ENCODE results near the gene ARMC5. TPM values are rescaled to one million over a fixed set of nuclear protein-coding genes. Genes with fewer than 3 reads are reported as not detected.
A peak's percentile ranks its signal among the peaks of the same experiment; 100 is the strongest.

Gene ARMC5
- total and polyA plus RNA-seq, 4 experiments from 2014 or later, result 4.3 to 7.0 (median 6.3) TPM

- POLR2A ChIA-PET (ENCODE audit: partially characterized antibody), result interaction anchor here (0.8 to 4.2 kb wide), 13 partner anchors 10 to 586 kb away, joined by 3 to 72 read pairs (median 17); partner anchors contain the start of genes KAT8, RUSF1, TGFB1I1 and ZNF267
- peak overlapping the region in 2 of 8 donors; percentile 18 for H3K4me3 Mint-ChIP-seq
- H3K4me1 Mint-ChIP-seq, result peaks cover 15 to 47% (median 25%) of the 10 kb centered on the region in 4 donors
- intact Hi-C loops (cut with micrococcal nuclease), result no loop called here
- DNase-seq, result no peak
- H3K36me3 Mint-ChIP-seq, result peaks cover 21 to 29% of the 10 kb centered on the region in 2 donors
- H3K9me3 Mint-ChIP-seq, result peaks cover 0 to 2% (median 0%) of the 10 kb centered on the region in 8 donors
- peaks cover 42% of the 10 kb centered on the region for H3K4me1 ChIP-seq (ENCODE audit: insufficient read depth, low read length)
- H3K27me3 ChIP-seq (ENCODE audit: insufficient read depth, low read length), result no peaks in the 10 kb centered on the region
- no peaks in the 10 kb centered on the region for H3K9me3 ChIP-seq (ENCODE audit: control insufficient read depth in 1 of 2, low read length in 2 of 2)
- H3K27ac Mint-ChIP-seq, result peak overlapping the region in 6 of 7 donors; percentile 55 to 98 (median 68)
- H3K27me3 Mint-ChIP-seq, result no peaks in the 10 kb centered on the region
- H3K36me3 ChIP-seq (ENCODE audit: insufficient read depth, low read length), result peaks cover 4% of the 10 kb centered on the region
- no peak overlapping the region for H3K4me3 ChIP-seq (ENCODE audit: low read length in 2 of 2)
- CTCF ChIA-PET (ENCODE audit: partially characterized antibody), result interaction anchor here (0.6 to 4.8 kb wide), 20 partner anchors 9 to 479 kb away, joined by 3 to 38 read pairs (median 6); partner anchors contain the start of genes HSD3B7, RUSF1, SLC5A2 and TGFB1I1
- H3K27ac ChIP-seq (ENCODE audit: low read depth, low read length), result no peak overlapping the region
Observed at GRCh38 chr16:31461201-31461920, 2.1 kb downstream of the ARMC5 start.

GRCh38 chr16:31461921-31462804 is 2.9 kb downstream of the ARMC5 start:
- no peaks in the 10 kb centered on the region for H3K27me3 ChIP-seq (ENCODE audit: insufficient read depth, low read length)
- peaks cover 20 to 44% (median 26%) of the 10 kb centered on the region in 4 donors for H3K4me1 Mint-ChIP-seq
- H3K9me3 ChIP-seq (ENCODE audit: control insufficient read depth in 1 of 2, low read length in 2 of 2), result no peaks in the 10 kb centered on the region
- ChIA-PET CTCF (ENCODE audit: partially characterized antibody) (interaction anchor here (1.9 to 4.0 kb wide), 5 partner anchors 8 to 477 kb away, joined by 7 to 38 read pairs (median 18); partner anchors contain the start of genes HSD3B7, RUSF1 and TGFB1I1), POLR2A (ENCODE audit: partially characterized antibody) (no interaction called here)
- H3K4me3 Mint-ChIP-seq, result no peak overlapping the region
- no peak for DNase-seq
- H3K36me3 Mint-ChIP-seq, result peaks cover 21 to 35% of the 10 kb centered on the region in 2 donors
- peaks cover 4% of the 10 kb centered on the region for H3K36me3 ChIP-seq (ENCODE audit: insufficient read depth, low read length)
- intact Hi-C loops (cut with micrococcal nuclease), result no loop called here
- H3K4me1 ChIP-seq (ENCODE audit: insufficient read depth, low read length), result peaks cover 42% of the 10 kb centered on the region
- no peak overlapping the region for H3K27ac ChIP-seq (ENCODE audit: low read depth, low read length)
- H3K27me3 Mint-ChIP-seq, result no peaks in the 10 kb centered on the region
- no peak overlapping the region for H3K4me3 ChIP-seq (ENCODE audit: low read length in 2 of 2)
- peaks cover 0 to 2% (median 0%) of the 10 kb centered on the region in 8 donors for H3K9me3 Mint-ChIP-seq
- H3K27ac Mint-ChIP-seq, result peak overlapping the region in 1 of 7 donors; percentile 51

GRCh38 chr16:31464348-31464769 is 5.1 kb downstream of the ARMC5 start:
- H3K27ac Mint-ChIP-seq, result no peak overlapping the region
- Histone ChIP-seq H3K36me3 (ENCODE audit: insufficient read depth, low read length) (peaks cover 4% of the 10 kb centered on the region), H3K4me3 (ENCODE audit: low read length in 2 of 2) (no peak overlapping the region), H3K4me1 (ENCODE audit: insufficient read depth, low read length) (peaks cover 38% of the 10 kb centered on the region), H3K27me3 (ENCODE audit: insufficient read depth, low read length) (no peaks in the 10 kb centered on the region), H3K9me3 (ENCODE audit: control insufficient read depth in 1 of 2, low read length in 2 of 2) (no peaks in the 10 kb centered on the region), H3K27ac (ENCODE audit: low read depth, low read length) (no peak overlapping the region)
- CTCF ChIA-PET (ENCODE audit: partially characterized antibody), result no interaction called here
- H3K4me3 Mint-ChIP-seq, result no peak overlapping the region
- DNase-seq, result no peak
- H3K27me3 Mint-ChIP-seq, result no peaks in the 10 kb centered on the region
- H3K36me3 Mint-ChIP-seq, result peaks cover 21 to 29% of the 10 kb centered on the region in 2 donors
- H3K9me3 Mint-ChIP-seq, result peaks cover 0 to 1% (median 0%) of the 10 kb centered on the region in 8 donors
- H3K4me1 Mint-ChIP-seq, result peaks cover 25 to 35% (median 27%) of the 10 kb centered on the region in 4 donors
- intact Hi-C loops (cut with micrococcal nuclease), result no loop called here
- POLR2A ChIA-PET (ENCODE audit: partially characterized antibody), result no interaction called here

- H3K9me3 ChIP-seq (ENCODE audit: control insufficient read depth in 1 of 2, low read length in 2 of 2), result no peaks in the 10 kb centered on the region
- intact Hi-C loops (cut with micrococcal nuclease), result no loop called here
- no peak overlapping the region for H3K27ac ChIP-seq (ENCODE audit: low read depth, low read length)
- H3K4me1 Mint-ChIP-seq, result peaks cover 24 to 35% (median 26%) of the 10 kb centered on the region in 4 donors
- H3K4me3 Mint-ChIP-seq, result no peak overlapping the region
- POLR2A ChIA-PET (ENCODE audit: partially characterized antibody), result no interaction called here
- H3K36me3 Mint-ChIP-seq, result peaks cover 21 to 27% of the 10 kb centered on the region in 2 donors
- CTCF ChIA-PET (ENCODE audit: partially characterized antibody), result interaction anchor here (0.6 kb wide), 1 partner anchor 8 kb away, joined by 3 read pairs; no protein-coding TSS in a partner anchor
- no peaks in the 10 kb centered on the region for H3K9me3 Mint-ChIP-seq
- peaks cover 38% of the 10 kb centered on the region for H3K4me1 ChIP-seq (ENCODE audit: insufficient read depth, low read length)
- no peak overlapping the region for H3K27ac Mint-ChIP-seq
- no peak for DNase-seq
- peaks cover 4% of the 10 kb centered on the region for H3K36me3 ChIP-seq (ENCODE audit: insufficient read depth, low read length)
- H3K27me3 Mint-ChIP-seq, result no peaks in the 10 kb centered on the region
- no peak overlapping the region for H3K4me3 ChIP-seq (ENCODE audit: low read length in 2 of 2)
- no peaks in the 10 kb centered on the region for H3K27me3 ChIP-seq (ENCODE audit: insufficient read depth, low read length)
Observed at GRCh38 chr16:31464781-31465260, 5.5 kb downstream of the ARMC5 start.

- peaks cover 15 to 28% (median 19%) of the 10 kb centered on the region in 4 donors for H3K4me1 Mint-ChIP-seq
- no peak overlapping the region for H3K27ac ChIP-seq (ENCODE audit: low read depth, low read length)
- H3K36me3 Mint-ChIP-seq, result peaks cover 21 to 26% of the 10 kb centered on the region in 2 donors
- DNase-seq, result no peak
- intact Hi-C loops (cut with micrococcal nuclease), result no loop called here
- H3K4me3 Mint-ChIP-seq, result no peak overlapping the region
- ChIA-PET CTCF (ENCODE audit: partially characterized antibody) (no interaction called here), POLR2A (ENCODE audit: partially characterized antibody) (interaction anchor here (1.4 kb wide), 1 partner anchor 42 kb away, joined by 4 read pairs; the partner anchor contains the start of gene RUSF1)
- no peak overlapping the region for H3K4me3 ChIP-seq (ENCODE audit: low read length in 2 of 2)
- peaks cover 27% of the 10 kb centered on the region for H3K4me1 ChIP-seq (ENCODE audit: insufficient read depth, low read length)
- peaks cover 4% of the 10 kb centered on the region for H3K36me3 ChIP-seq (ENCODE audit: insufficient read depth, low read length)
- H3K9me3 ChIP-seq (ENCODE audit: control insufficient read depth in 1 of 2, low read length in 2 of 2), result no peaks in the 10 kb centered on the region
- H3K27ac Mint-ChIP-seq, result peak overlapping the region in 1 of 7 donors; percentile 68
- H3K9me3 Mint-ChIP-seq, result no peaks in the 10 kb centered on the region
- H3K27me3 Mint-ChIP-seq, result no peaks in the 10 kb centered on the region
- no peaks in the 10 kb centered on the region for H3K27me3 ChIP-seq (ENCODE audit: insufficient read depth, low read length)
Observed at GRCh38 chr16:31465788-31466370, 6.6 kb downstream of the ARMC5 start.

- H3K9me3 ChIP-seq (ENCODE audit: control insufficient read depth in 1 of 2, low read length in 2 of 2), result no peaks in the 10 kb centered on the region
- DNase-seq, result no peak
- H3K4me1 ChIP-seq (ENCODE audit: insufficient read depth, low read length), result peaks cover 25% of the 10 kb centered on the region
- Mint-ChIP-seq H3K27ac (peak overlapping the region in 1 of 7 donors; percentile 85), H3K9me3 (no peaks in the 10 kb centered on the region), H3K4me3 (no peak overlapping the region), H3K36me3 (peaks cover 21 to 26% of the 10 kb centered on the region in 2 donors), H3K27me3 (no peaks in the 10 kb centered on the region), H3K4me1 (peaks cover 11 to 28% (median 17%) of the 10 kb centered on the region in 4 donors)
- peaks cover 4% of the 10 kb centered on the region for H3K36me3 ChIP-seq (ENCODE audit: insufficient read depth, low read length)
- ChIA-PET POLR2A (ENCODE audit: partially characterized antibody) (interaction anchor here (1.4 kb wide), 1 partner anchor 41 kb away, joined by 4 read pairs; the partner anchor contains the start of gene RUSF1), CTCF (ENCODE audit: partially characterized antibody) (no interaction called here)
- intact Hi-C loops (cut with micrococcal nuclease), result no loop called here
- no peaks in the 10 kb centered on the region for H3K27me3 ChIP-seq (ENCODE audit: insufficient read depth, low read length)
- H3K27ac ChIP-seq (ENCODE audit: low read depth, low read length), result no peak overlapping the region
- H3K4me3 ChIP-seq (ENCODE audit: low read length in 2 of 2), result no peak overlapping the region
Observed at GRCh38 chr16:31466381-31466841, 7.1 kb downstream of the ARMC5 start.
